Activated T-cell treated with anti-CD3 and anti-CD28 coated beads, Interleukin-2, amount 50 U/mL, for 72 hours (primary cell): ENCODE results near the gene ATP2B2. TPM values are rescaled to one million over a fixed set of nuclear protein-coding genes. Genes with fewer than 3 reads are reported as not detected.

Experiments
- ATAC-seq, 2 donors: fragments of 150-1000 bp; cut with Tn5 transposase; replicated peaks in 1 of 2; 2 replicates each; pipeline ENCODE4 v1.10.0; 2021; ENCODE audit warnings: moderate library complexity in 2 of 2, mild to moderate bottlenecking in 1 of 2
- DNase-seq, 2 donors: peaks; one replicate each; pipeline ENCODE4 v3.0.0; 2021 to 2022; ENCODE audit warnings: mixed read lengths in 1 of 2
- H3K27ac Mint-ChIP-seq: one replicate; pipeline ENCODE4 v1.8.0; 2022; ENCODE audit warnings: mild to moderate bottlenecking, moderate library complexity, mixed read lengths
- H3K27me3 Mint-ChIP-seq: one replicate; pipeline ENCODE4 v1.8.0; 2022; ENCODE audit warnings: low read depth, mixed read lengths
- H3K36me3 Mint-ChIP-seq, 2 donors: one replicate each; pipeline ENCODE4 v1.8.0; 2022; ENCODE audit warnings: mixed read lengths in 2 of 2, mild to moderate bottlenecking in 1 of 2; ENCODE audit not compliant: insufficient read depth in 2 of 2
- H3K4me1 Mint-ChIP-seq: one replicate; pipeline ENCODE4 v1.8.0; 2022; ENCODE audit warnings: low read depth, mixed read lengths
- H3K4me3 Mint-ChIP-seq, 2 donors: one replicate each; pipeline ENCODE4 v1.8.0; 2022; ENCODE audit warnings: mild to moderate bottlenecking in 2 of 2, mixed read lengths in 2 of 2, moderate library complexity in 2 of 2
- H3K9me3 Mint-ChIP-seq, 2 donors: one replicate each; pipeline ENCODE4 v1.8.0; 2022; ENCODE audit warnings: mixed read lengths in 2 of 2
- total RNA-seq, 2 donors: library from RNA; stranded (reverse); gene quantifications; one replicate each; pipeline ENCODE4 v1.2.3, GENCODE V29; 2022

Gene ATP2B2
- total RNA-seq, 2 donors from 2014 or later: not detected

DNA sequence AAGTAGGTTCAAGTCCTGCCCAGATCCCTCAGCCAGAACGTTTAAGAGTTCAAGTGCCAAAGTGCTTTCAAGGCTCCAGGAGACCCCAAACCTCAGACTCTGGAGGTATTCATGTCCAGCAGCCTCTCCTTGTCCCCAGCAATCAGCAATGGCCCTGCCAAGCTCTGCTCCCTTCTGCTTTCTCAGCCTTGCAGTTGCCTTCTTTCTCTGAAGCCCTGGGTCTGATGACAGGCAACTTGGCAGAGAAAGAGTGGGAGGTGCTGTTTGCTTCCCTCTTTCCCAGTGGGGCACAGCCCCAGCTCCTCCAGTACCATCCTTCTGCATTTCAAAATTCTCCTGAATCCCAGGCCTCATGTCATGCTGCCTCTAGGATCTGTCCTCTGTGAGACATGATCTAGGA, 40.2 kb downstream of the ATP2B2 start:
- H3K27ac Mint-ChIP-seq: no peak overlapping the region
- ATAC-seq (no peak), DNase-seq (no peak)
- H3K4me1 Mint-ChIP-seq: no peaks in the 10 kb centered on the region
- H3K9me3 Mint-ChIP-seq: no peaks in the 10 kb centered on the region
- H3K4me3 Mint-ChIP-seq: no peak overlapping the region
- peaks cover 7% of the 10 kb centered on the region for H3K27me3 Mint-ChIP-seq
- no peaks in the 10 kb centered on the region for H3K36me3 Mint-ChIP-seq

DNA sequence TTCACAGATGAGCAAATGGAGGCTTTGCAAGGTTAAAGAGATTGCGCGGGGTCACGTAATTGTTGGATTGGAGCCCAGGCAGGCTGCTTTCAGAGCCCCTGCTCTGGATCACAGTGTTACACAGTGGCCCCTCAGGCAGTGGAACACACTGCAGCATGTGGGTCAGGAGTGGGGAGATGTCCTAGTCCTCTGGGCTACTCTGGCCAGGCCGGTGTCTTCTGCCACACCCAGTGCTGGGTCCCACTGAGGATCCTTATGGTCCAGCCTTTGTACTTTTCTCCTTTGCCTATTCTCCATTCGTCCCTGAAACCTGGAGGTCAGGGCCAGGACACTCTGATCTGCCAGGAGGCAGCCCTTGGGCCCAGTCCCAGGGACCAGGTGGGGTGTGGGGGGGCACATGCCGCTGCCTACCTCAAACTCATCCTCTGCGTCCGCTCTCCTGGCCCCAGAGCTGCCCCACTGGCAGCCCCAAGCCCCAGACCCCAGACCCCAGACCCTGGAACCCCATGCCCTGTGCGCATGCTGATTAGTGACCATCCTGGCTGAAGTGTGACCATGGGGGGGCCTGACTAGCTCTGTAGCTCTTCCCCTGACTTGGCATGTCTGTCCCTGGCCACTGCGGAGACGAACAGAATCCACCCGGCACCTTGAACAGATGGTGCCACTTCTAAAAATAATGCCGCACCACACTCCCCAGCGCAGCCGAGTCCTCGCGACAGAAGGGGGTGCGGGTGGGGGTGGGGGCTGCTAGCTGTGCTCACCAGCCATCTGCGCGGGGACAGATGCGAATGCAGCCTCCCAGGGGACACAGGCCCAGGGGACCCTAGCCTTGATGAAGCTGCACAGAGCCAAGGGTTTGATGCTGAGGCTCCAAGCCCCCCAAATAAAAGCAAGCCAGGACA, 41.6 kb downstream of the ATP2B2 start:
- Mint-ChIP-seq H3K27ac (no peak overlapping the region), H3K4me3 (no peak overlapping the region), H3K27me3 (no peaks in the 10 kb centered on the region), H3K4me1 (no peaks in the 10 kb centered on the region), H3K9me3 (no peaks in the 10 kb centered on the region), H3K36me3 (no peaks in the 10 kb centered on the region)
- DNase-seq (no peak), ATAC-seq (no peak)

DNA sequence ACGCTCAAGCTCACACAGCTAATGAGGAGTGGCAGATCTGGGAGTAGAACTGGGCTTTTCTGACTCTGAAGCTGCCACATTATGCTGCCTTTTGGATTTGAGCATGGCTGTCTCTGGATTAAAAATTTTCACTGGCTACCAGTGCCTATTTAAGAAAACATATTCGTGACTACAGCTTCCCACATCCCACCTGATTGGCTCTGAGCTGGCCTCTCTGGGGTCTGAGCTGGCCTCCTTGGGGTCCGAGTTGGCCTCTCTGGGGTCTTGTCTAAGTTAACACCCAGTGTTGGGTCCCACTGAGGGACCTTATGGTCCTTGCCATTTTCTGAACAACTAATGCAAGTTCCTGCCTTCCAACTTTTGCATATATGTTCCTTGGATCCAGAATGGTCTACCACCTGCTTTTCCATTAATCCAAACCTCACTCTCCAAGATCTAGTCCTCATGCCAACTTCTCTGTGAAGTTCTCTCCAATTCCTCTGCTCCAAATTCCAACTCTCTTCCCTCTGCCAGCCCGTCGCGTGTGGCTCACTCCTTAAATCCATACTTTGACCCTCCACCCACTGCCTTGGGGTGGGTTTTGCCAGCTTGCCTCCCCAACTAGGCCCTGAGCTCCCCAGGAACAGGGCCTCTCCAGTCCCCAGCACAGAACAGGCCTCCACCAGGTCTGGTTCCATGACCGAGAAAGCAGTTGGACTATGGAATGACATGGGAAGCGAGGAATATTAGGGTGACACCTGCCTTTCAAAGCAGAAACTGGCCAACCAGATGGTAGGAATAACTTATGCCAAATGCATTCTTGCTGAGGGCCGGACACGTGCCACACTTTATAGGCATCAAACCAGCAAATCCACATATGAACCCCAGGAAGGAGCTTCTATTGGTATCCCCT, 42.5 kb downstream of the ATP2B2 start:
- Mint-ChIP-seq H3K27ac (no peak overlapping the region), H3K4me3 (no peak overlapping the region), H3K27me3 (no peaks in the 10 kb centered on the region), H3K36me3 (no peaks in the 10 kb centered on the region), H3K9me3 (no peaks in the 10 kb centered on the region), H3K4me1 (no peaks in the 10 kb centered on the region)
- DNase-seq: no peak
- no peak for ATAC-seq

DNA sequence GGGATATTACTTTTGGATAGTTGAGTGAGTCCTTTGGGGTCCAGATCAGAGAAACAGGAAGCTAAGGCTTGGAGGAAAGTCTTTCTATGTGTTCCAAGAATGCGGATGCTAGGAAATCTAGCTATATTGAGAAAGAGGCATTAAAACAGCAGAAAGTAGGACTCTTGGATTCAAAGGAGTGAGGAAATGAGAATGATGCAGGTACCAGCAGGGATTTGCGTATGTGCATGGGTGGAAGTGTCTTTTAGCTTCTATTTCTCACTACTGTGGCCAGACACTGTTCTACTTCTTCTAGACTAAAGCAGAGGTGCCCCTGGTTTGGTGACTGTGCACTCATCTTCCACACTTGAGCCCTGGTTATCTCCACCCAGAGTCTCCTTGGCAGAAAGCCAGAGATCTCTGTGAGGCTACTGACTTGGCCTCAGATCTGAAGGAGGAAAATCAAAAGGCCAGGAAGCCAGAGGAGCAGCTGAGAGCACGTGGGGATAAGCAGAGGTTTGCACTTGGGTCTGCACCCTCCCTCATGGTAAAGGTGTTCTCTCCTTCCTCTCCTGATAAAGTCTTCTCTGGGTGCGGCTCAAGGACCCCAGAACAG, 44.3 kb downstream of the ATP2B2 start:
- Mint-ChIP-seq H3K27me3 (peaks cover 10% of the 10 kb centered on the region), H3K9me3 (no peaks in the 10 kb centered on the region), H3K36me3 (no peaks in the 10 kb centered on the region), H3K27ac (no peak overlapping the region), H3K4me3 (no peak overlapping the region), H3K4me1 (no peaks in the 10 kb centered on the region)
- ATAC-seq (no peak), DNase-seq (no peak)

DNA sequence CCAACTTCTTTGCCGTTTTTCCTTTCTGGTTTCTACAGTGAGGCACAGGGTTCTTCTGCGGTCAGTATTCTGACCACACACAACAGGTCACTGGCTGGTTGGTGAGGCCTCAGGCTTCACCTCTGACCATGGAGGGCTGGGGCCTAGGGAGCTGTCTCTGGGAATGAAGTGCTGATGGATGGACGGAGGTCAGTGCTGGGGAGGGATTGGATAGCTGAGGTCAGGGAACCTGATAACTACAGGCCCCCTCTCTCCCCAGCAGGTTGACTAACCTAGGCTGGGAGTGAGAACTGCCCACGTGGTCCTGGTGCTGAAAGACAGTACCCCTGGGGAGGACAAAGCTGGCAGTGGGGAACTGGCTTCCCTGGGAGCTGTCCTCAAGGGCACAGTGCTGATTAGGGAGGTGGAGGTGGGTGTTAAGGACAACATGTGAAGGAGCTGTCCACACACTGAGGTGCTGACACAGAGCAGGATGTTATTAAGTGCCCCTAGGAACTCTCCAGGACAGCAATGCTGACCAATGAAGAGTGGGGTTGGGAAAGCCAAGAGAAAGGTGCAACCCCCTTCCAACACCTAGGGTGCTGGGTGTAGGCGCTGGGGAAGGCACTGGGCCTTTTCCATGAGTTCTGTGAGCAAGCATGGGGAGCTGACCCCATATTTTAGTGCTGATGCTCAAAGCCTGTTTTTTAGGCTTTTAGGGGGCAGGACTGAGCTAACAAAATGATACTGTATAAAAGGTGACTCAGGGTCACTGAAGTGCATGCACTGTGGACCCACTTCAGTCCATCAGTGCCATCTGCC, 45.2 kb downstream of the ATP2B2 start:
- DNase-seq (peak; percentile 54 to 56), ATAC-seq (peak; percentile 55 to 73)
- Mint-ChIP-seq H3K27me3 (peaks cover 10% of the 10 kb centered on the region), H3K27ac (no peak overlapping the region), H3K9me3 (no peaks in the 10 kb centered on the region), H3K4me3 (no peak overlapping the region), H3K36me3 (no peaks in the 10 kb centered on the region), H3K4me1 (no peaks in the 10 kb centered on the region)

DNA sequence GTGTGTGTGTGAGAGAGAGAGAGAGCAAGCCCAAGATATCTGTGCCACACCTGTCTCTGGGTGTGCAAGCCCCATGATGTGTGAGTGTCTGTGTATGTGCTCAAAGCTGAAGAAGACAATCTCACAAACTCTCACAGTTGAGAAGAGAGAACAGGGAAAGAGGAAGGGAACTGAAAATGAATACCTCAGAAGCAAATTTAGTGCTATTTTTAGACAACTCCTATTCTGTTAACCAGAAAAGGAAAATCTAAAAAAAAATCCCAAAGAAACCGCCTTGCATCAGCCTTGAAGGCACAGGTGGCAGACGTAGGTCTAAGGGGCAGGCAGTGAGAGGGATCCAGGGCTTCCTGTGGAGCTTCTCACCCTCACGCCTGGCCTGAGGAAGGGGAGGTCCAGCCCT, 47.8 kb downstream of the ATP2B2 start:
- ATAC-seq (no peak), DNase-seq (no peak)
- no peaks in the 10 kb centered on the region for H3K9me3 Mint-ChIP-seq
- H3K4me3 Mint-ChIP-seq: no peak overlapping the region
- no peak overlapping the region for H3K27ac Mint-ChIP-seq
- peaks cover 18% of the 10 kb centered on the region for H3K27me3 Mint-ChIP-seq
- H3K36me3 Mint-ChIP-seq: no peaks in the 10 kb centered on the region
- no peaks in the 10 kb centered on the region for H3K4me1 Mint-ChIP-seq

DNA sequence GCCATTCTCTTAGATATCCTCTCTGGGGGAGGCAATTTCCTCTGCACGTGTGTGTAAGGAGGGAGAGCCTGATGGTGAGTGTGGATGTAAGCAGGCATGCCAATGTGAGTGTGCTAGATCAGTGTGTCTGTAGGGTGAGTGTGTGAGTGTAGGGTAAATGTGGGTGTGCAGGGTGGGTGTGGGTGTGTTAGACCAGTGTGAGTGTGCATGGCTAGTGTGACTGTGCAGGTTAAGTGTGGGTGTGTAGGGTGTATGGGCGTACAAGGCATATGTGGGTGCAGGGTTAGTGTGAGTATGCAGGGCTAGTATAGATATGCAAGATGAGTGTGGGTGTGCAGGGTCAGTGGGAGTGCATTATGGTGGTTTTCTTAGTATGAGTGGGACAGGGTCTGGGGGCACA, 48.4 kb downstream of the ATP2B2 start:
- ATAC-seq (no peak), DNase-seq (no peak)
- Mint-ChIP-seq H3K4me3 (no peak overlapping the region), H3K9me3 (no peaks in the 10 kb centered on the region), H3K27ac (no peak overlapping the region), H3K4me1 (no peaks in the 10 kb centered on the region), H3K36me3 (no peaks in the 10 kb centered on the region), H3K27me3 (peaks cover 23% of the 10 kb centered on the region)

DNA sequence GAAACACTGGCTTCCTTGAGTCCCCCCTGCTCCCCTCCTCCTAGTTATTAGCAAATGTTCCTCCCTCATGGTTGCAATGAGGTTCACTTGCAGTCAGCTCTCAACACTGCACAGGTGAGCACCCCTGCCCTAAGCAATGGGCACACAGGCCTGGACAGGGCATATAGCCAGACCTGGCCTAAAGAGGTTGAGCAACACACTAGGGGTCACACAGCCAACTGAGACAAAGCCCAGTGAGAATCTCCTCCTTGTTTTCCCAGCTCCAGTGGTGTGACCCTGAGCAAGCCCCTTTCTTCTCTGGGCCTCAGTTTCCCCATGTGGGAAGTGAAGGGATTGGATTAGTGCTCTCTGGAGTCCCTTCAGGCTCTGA, 49.9 kb downstream of the ATP2B2 start:
- no peak overlapping the region for H3K27ac Mint-ChIP-seq
- peaks cover 33% of the 10 kb centered on the region for H3K27me3 Mint-ChIP-seq
- no peaks in the 10 kb centered on the region for H3K36me3 Mint-ChIP-seq
- ATAC-seq (no peak), DNase-seq (no peak)
- no peaks in the 10 kb centered on the region for H3K4me1 Mint-ChIP-seq
- H3K4me3 Mint-ChIP-seq: no peak overlapping the region
- H3K9me3 Mint-ChIP-seq: no peaks in the 10 kb centered on the region

DNA sequence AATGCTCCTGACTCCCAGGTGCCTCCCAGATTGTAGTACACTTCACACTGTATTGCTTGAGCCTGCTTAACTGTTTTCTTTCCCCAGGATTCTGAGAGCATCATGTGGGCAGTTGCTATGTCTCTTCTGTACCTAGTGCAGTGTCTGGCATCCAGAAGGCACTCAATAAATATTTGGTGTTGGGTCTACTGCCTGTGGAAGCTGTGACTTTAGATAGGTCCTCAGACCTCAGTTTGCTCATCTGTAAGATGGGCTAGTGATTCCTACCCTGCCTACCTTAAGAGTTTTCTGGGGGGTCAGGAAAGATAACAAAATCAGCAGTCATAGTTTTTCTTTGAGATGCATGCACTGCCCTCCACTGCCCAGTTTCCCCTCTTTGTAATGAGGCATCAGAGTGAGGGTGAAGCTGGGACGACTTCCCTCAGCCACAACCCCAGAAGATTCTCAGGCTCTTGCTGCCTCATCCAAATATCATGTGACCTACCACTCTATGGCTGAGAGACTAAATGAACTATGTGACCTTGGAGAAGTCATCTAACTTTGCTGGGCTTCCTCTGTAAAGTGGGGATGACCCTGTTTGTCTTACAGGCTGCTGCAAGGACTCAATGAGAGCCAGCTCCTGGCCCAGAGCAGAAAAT, 50.4 kb downstream of the ATP2B2 start:
- Mint-ChIP-seq H3K4me3 (no peak overlapping the region), H3K27ac (no peak overlapping the region), H3K27me3 (peaks cover 33% of the 10 kb centered on the region), H3K9me3 (no peaks in the 10 kb centered on the region), H3K36me3 (no peaks in the 10 kb centered on the region), H3K4me1 (no peaks in the 10 kb centered on the region)
- no peak for DNase-seq
- no peak for ATAC-seq

DNA sequence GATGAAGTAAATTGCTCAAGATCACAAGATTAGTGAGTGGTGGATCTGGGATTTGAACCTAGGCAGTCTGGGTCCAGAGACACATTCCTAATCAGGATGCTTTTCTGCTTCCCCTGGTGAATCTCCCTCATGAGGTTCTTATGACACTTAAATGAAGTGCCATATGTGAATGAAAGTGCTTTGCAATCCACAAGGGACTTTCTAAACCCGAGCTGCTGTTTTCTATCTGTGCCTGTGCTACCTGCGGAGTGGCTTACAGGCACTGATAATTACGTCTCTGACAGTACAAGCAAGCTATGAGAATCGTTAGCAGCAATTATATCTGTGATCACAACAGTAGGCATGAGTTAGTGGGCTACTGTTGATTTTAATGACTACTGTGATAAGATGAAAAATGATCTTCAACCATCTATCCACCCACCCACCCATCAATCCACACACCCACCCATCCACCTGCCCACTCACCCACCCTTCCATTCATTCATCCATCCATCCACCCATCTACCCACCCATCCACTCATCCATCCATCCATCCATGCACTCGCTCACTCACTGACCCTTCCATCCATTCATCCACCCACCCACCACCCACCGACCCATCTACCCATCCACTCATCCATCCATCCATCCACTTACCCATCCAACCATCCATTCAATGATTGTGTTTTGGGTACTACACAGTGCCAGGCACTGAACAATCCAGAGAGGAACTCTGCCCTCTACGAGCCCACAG, 51.8 kb downstream of the ATP2B2 start:
- DNase-seq (no peak), ATAC-seq (no peak)
- no peaks in the 10 kb centered on the region for H3K9me3 Mint-ChIP-seq
- H3K27ac Mint-ChIP-seq: no peak overlapping the region
- peaks cover 33% of the 10 kb centered on the region for H3K27me3 Mint-ChIP-seq
- H3K4me3 Mint-ChIP-seq: no peak overlapping the region
- H3K4me1 Mint-ChIP-seq: no peaks in the 10 kb centered on the region
- no peaks in the 10 kb centered on the region for H3K36me3 Mint-ChIP-seq

DNA sequence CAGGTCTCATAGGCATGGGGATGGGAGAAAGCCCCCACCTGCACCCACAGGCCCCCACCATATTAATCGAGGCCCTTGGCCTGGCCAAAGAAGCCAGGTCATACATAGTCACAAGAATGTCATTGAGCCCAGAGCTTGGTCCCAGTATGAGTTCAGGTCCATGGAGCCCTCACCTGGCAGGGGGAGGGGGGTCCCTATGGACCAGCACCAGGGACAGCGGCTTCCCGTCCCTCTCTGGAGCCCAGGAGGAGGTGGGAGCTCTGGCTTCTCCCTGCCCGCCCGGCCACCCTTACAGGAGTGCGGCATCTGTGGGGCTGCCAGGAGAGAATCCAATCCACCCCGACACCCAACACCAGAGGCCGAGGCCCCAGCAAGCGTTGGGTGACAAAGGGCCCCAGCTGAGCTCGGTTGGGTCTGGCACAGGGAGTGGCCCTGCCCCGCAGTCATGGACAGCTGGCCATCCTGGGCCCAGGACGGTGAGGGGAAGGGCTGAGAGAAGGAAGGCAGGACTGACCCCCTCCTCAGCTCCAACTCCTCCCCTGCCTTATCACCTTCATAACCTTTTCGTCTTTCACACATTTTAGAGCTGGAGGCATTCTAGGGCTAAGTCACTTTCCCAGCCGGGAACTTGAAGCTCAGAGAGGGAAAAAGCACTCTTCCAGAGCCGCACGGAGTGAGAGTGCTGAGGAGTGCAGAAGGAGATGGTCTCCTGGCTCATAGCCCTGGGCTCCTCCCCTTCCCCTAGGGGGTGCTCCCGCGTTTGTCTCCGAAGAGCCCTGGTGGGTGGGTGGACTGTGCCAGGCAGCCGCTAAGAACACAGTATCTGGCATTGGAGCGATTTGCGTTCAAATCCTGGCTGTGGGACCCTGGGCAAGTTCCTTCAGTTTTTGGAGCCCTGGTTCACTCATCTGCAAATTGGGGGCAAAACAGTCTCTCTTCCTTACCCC, 54.6 kb downstream of the ATP2B2 start:
- no peak overlapping the region for H3K4me3 Mint-ChIP-seq
- H3K36me3 Mint-ChIP-seq: no peaks in the 10 kb centered on the region
- DNase-seq (no peak), ATAC-seq (no peak)
- H3K27ac Mint-ChIP-seq: no peak overlapping the region
- no peaks in the 10 kb centered on the region for H3K9me3 Mint-ChIP-seq
- H3K27me3 Mint-ChIP-seq: peaks cover 23% of the 10 kb centered on the region
- no peaks in the 10 kb centered on the region for H3K4me1 Mint-ChIP-seq
